Gastroesophageal sphincter (tissue), 4 donors: Measurements from ENCODE around the gene MORF4L2. TPM values are rescaled to one million over a fixed set of nuclear protein-coding genes. Genes with fewer than 3 reads are reported as not detected.
"Not testable (repeated sequence)": the region's sequence is repeated elsewhere in the genome, so short reads cannot be mapped to it uniquely, and the experiment has no call there.

Experiments
- ATAC-seq: fragments of 150-250 bp; one replicate; pipeline ENCODE4 v1.9.1; 2016; ENCODE audit warnings: mild to moderate bottlenecking, moderate library complexity
- H3K27ac ChIP-seq, 4 donors: fragments of 200-600 bp; sonication (generic) in 3 of 4; 1 replicate in 3 of 4; 2 replicates in 1 of 4; pipeline ENCODE4 v1.5.1; 2016 to 2019
- H3K27me3 ChIP-seq: fragments of 200-600 bp; sonication (generic); one replicate; pipeline ENCODE4 v1.5.1; 2019
- H3K36me3 ChIP-seq, 2 donors: fragments of 200-600 bp; sonication (generic); one replicate each; pipeline ENCODE4 v1.5.1; 2019; ENCODE audit warnings: control low read depth in 1 of 2
- H3K4me1 ChIP-seq, 3 donors: fragments of 200-600 bp; sonication (generic); 1 replicate in 2 of 3; 2 replicates in 1 of 3; pipeline ENCODE4 v1.5.1; 2016 to 2019; ENCODE audit warnings: control low read depth in 2 of 3
- H3K4me3 ChIP-seq, 2 donors: fragments of 200-600 bp; sonication (generic); one replicate each; pipeline ENCODE4 v1.5.1; 2019; ENCODE audit warnings: mild to moderate bottlenecking in 1 of 2, moderate library complexity in 1 of 2
- H3K9me3 ChIP-seq, 3 donors: fragments of 200-600 bp; sonication (generic); one replicate each; pipeline ENCODE4 v1.5.1; 2017 to 2019; ENCODE audit warnings: control low read depth in 2 of 3
- CTCF ChIP-seq, 4 experiments: fragments of 200-600 bp in 2 of 4; fragments of 450-650 bp in 2 of 4; sonication (generic) in 1 of 4; IDR thresholded peaks; one replicate each; pipeline ENCODE4 v1.5.1; 2017 to 2019; ENCODE audit warnings: antibody characterized with exemption in 4 of 4, mild to moderate bottlenecking in 2 of 4, moderate library complexity in 2 of 4
- EP300 ChIP-seq: sonication (generic); formaldehyde crosslinking; IDR thresholded peaks from one replicate; pipeline ENCODE4 v1.6.1; 2017; ENCODE audit warnings: antibody characterized with exemption, mild to moderate bottlenecking
- POLR2A ChIP-seq, 2 donors: fragments of 450-650 bp; IDR thresholded peaks; one replicate each; pipeline ENCODE4 v1.6.1; 2017; ENCODE audit warnings: antibody characterized with exemption in 2 of 2, mild to moderate bottlenecking in 2 of 2, moderate library complexity in 1 of 2
- POLR2AphosphoS5 ChIP-seq: sonication (generic); formaldehyde crosslinking; IDR thresholded peaks from one replicate; pipeline ENCODE4 v1.6.1; 2017; ENCODE audit warnings: antibody characterized with exemption
- WGBS, 2 donors: methylation state at CpG; one replicate each; pipeline ENCODE4 v1.1.5; 2018; ENCODE audit warnings: low coverage in 1 of 2; 5-methylcytosine and 5-hydroxymethylcytosine counted together
- total RNA-seq, 4 donors: library from RNA; depleted of rRNA; stranded (reverse); fragments of >200 nt; gene quantifications; one replicate each; pipeline ENCODE4 v1.1.0, GENCODE V29; 2016

Gene MORF4L2
- total RNA-seq, 4 donors from 2014 or later, result 338 to 631 (median 467) TPM

GRCh38 chrX:103666202-103667107 lies 20.0 kb downstream of the MORF4L2 start:
- Histone ChIP-seq H3K4me1 (no peaks in the 10 kb centered on the region), H3K27me3 (no peaks in the 10 kb centered on the region), H3K9me3 (no peaks in the 10 kb centered on the region), H3K27ac (no peak overlapping the region), H3K4me3 (no peak overlapping the region), H3K36me3 (no peaks in the 10 kb centered on the region)
- 59 to 83% methylated on average over 1 to 2 of the region's 3 CpGs for WGBS, 2 donors
- ATAC-seq, result no peak
- TF ChIP-seq POLR2AphosphoS5 (no peak), CTCF (IDR thresholded peaks at IDR 0.05) (no peak), POLR2A (IDR thresholded peaks at IDR 0.05) (no peak), EP300 (no peak)

GRCh38 chrX:103663981-103664762 lies 22.3 kb downstream of the MORF4L2 start:
- TF ChIP-seq POLR2AphosphoS5, result no peak
- TF ChIP-seq EP300, result no peak
- no peak for TF ChIP-seq CTCF (IDR thresholded peaks at IDR 0.05)
- TF ChIP-seq POLR2A (IDR thresholded peaks at IDR 0.05), result no peak
- H3K27me3 ChIP-seq, result no peaks in the 10 kb centered on the region
- H3K36me3 ChIP-seq, result no peaks in the 10 kb centered on the region
- no peaks in the 10 kb centered on the region for H3K9me3 ChIP-seq
- no peak for ATAC-seq
- 20 to 36% methylated on average over 6 to 9 of the region's 23 CpGs for WGBS, 2 donors
- H3K4me3 ChIP-seq, result no peak overlapping the region
- H3K27ac ChIP-seq, result no peak overlapping the region
- no peaks in the 10 kb centered on the region for H3K4me1 ChIP-seq

GRCh38 chrX:103659460-103659859 lies 27.0 kb downstream of the MORF4L2 start:
- not testable (repeated sequence) for H3K9me3 ChIP-seq, H3K4me3 ChIP-seq, H3K4me1 ChIP-seq, H3K27me3 ChIP-seq, ATAC-seq, H3K36me3 ChIP-seq, H3K27ac ChIP-seq
- 92 to 100% methylated on average over 2 of the region's 2 CpGs for WGBS, 2 donors

- no peaks in the 10 kb centered on the region for H3K36me3 ChIP-seq
- no peaks in the 10 kb centered on the region for H3K9me3 ChIP-seq
- H3K27ac ChIP-seq, result no peak overlapping the region
- TF ChIP-seq POLR2AphosphoS5 (no peak), POLR2A (IDR thresholded peaks at IDR 0.05) (no peak), CTCF (IDR thresholded peaks at IDR 0.05) (no peak), EP300 (no peak)
- WGBS, 2 donors, result 58 to 80% methylated on average over 3 to 5 of the region's 5 CpGs
- H3K27me3 ChIP-seq, result no peaks in the 10 kb centered on the region
- no peak for ATAC-seq
- no peak overlapping the region for H3K4me3 ChIP-seq
- no peaks in the 10 kb centered on the region for H3K4me1 ChIP-seq
These were observed 27.6 kb downstream of the MORF4L2 start for GRCh38 chrX:103658681-103659433.

GRCh38 chrX:103657066-103657465 lies 29.4 kb downstream of the MORF4L2 start:
- H3K27ac ChIP-seq, H3K27me3 ChIP-seq, H3K9me3 ChIP-seq, H3K4me3 ChIP-seq, H3K4me1 ChIP-seq, H3K36me3 ChIP-seq, ATAC-seq: not testable (repeated sequence)
- no CpG with 5 or more reads among the region's 2 CpGs for WGBS, 2 donors
